HEK293 (cell line): ENCODE data around the gene IP6K3.

Experiments used
- CTCF ChIA-PET: fragments of 350-600 bp; formaldehyde crosslinking; extraction: SDS; loops from one replicate; lab custom pipeline; 2021; ENCODE audit warnings: antibody characterized with exemption; lab: Yijun Ruan, JAX
- POLR2A ChIA-PET: fragments of 300-600 bp; formaldehyde crosslinking; extraction: SDS; loops from one replicate; lab custom pipeline; 2020; ENCODE audit warnings: antibody characterized with exemption, inconsistent platforms; lab: Yijun Ruan, JAX
- H3K27ac ChIP-seq: fragments of 200-500 bp; sonication (Bioruptor generic); 2 replicates; pipeline ENCODE4 v1.5.1; 2014; ENCODE audit warnings: low read depth, low read length, control low read depth, inconsistent platforms; ENCODE audit errors: extremely low read depth
- H3K36me3 ChIP-seq, 2 experiments: fragments of 200-500 bp in 1 of 2; sonication (Bioruptor generic) in 1 of 2; 1 replicate in 1 of 2; 2 replicates in 1 of 2; pipeline ENCODE4 v1.5.1; 2014 to 2017; ENCODE audit warnings: inconsistent platforms in 2 of 2, low read length in 2 of 2; ENCODE audit not compliant: control insufficient read depth in 2 of 2, insufficient read depth in 1 of 2
- H3K4me1 ChIP-seq: fragments of 200-500 bp; sonication (Bioruptor generic); 2 replicates; pipeline ENCODE4 v1.5.1; 2014; ENCODE audit warnings: mild to moderate bottlenecking, low read length, inconsistent platforms; ENCODE audit not compliant: control insufficient read depth, insufficient read depth
- H3K4me3 ChIP-seq: 2 replicates; pipeline ENCODE4 v1.5.1; 2011; ENCODE audit warnings: low read depth, mild to moderate bottlenecking, control low read depth, low read length, moderate library complexity
- H3K9me3 ChIP-seq: fragments of 200-500 bp; sonication (Bioruptor generic); 2 replicates; pipeline ENCODE4 v1.5.1; 2014; ENCODE audit warnings: low read depth, low read length, inconsistent platforms; ENCODE audit not compliant: control insufficient read depth, insufficient read depth
- HOXD13 ChIP-seq: sonication (generic); formaldehyde crosslinking; IDR thresholded peaks from 2 replicates; pipeline ENCODE4 v1.8.0; 2022; ENCODE audit warnings: missing genetic modification reagents, borderline replicate concordance
- KLF16 ChIP-seq: fragments of 450-650 bp; formaldehyde crosslinking; IDR thresholded peaks from 2 replicates; pipeline ENCODE4 v1.5.1; 2017; ENCODE audit warnings: missing biosample characterization, missing genetic modification characterization
- SP2 ChIP-seq: fragments of 450-650 bp; formaldehyde crosslinking; IDR thresholded peaks from 2 replicates; pipeline ENCODE4 v1.5.1; 2016; ENCODE audit warnings: missing biosample characterization, missing genetic modification characterization
- WT1 ChIP-seq: fragments of 450-650 bp; formaldehyde crosslinking; IDR thresholded peaks from 2 replicates; pipeline ENCODE4 v1.5.1; 2016; ENCODE audit warnings: missing biosample characterization, missing genetic modification characterization
- ZBTB6 ChIP-seq: fragments of 450-650 bp; formaldehyde crosslinking; IDR thresholded peaks from 2 replicates; pipeline ENCODE4 v1.5.1; 2017; ENCODE audit warnings: missing biosample characterization, missing genetic modification characterization
- ZFHX2 ChIP-seq: fragments of 450-650 bp; formaldehyde crosslinking; conservative IDR thresholded peaks from 2 replicates; pipeline ENCODE4 v1.5.1; 2016; ENCODE audit warnings: missing biosample characterization, missing genetic modification characterization
- ZIC2 ChIP-seq: fragments of 450-650 bp; formaldehyde crosslinking; IDR thresholded peaks from 2 replicates; pipeline ENCODE4 v1.5.1; 2016; ENCODE audit warnings: missing biosample characterization, missing genetic modification characterization
- ZNF239 ChIP-seq: fragments of 450-650 bp; formaldehyde crosslinking; IDR thresholded peaks from 2 replicates; pipeline ENCODE4 v1.5.1; 2016; ENCODE audit warnings: missing biosample characterization, missing genetic modification characterization
- ZNF335 ChIP-seq: fragments of 450-650 bp; formaldehyde crosslinking; conservative IDR thresholded peaks from 2 replicates; pipeline ENCODE4 v1.5.1; 2016; ENCODE audit warnings: missing biosample characterization, missing genetic modification characterization
- ZNF391 ChIP-seq: fragments of 450-650 bp; formaldehyde crosslinking; IDR thresholded peaks from 2 replicates; pipeline ENCODE4 v1.5.1; 2016; ENCODE audit warnings: low read depth, missing biosample characterization, missing genetic modification characterization, borderline replicate concordance
- ZNF416 ChIP-seq: fragments of 450-650 bp; formaldehyde crosslinking; IDR thresholded peaks from 2 replicates; pipeline ENCODE4 v1.5.1; 2016; ENCODE audit warnings: missing biosample characterization, missing genetic modification characterization
- ZNF514 ChIP-seq: fragments of 450-650 bp; formaldehyde crosslinking; IDR thresholded peaks from 2 replicates; pipeline ENCODE4 v1.5.1; 2016; ENCODE audit warnings: missing biosample characterization, missing genetic modification characterization
- ZNF692 ChIP-seq: fragments of 450-650 bp; formaldehyde crosslinking; IDR thresholded peaks from 2 replicates; pipeline ENCODE4 v1.5.1; 2016; ENCODE audit warnings: missing biosample characterization, missing genetic modification characterization
- ZNF707 ChIP-seq: fragments of 450-650 bp; formaldehyde crosslinking; IDR thresholded peaks from 2 replicates; pipeline ENCODE4 v1.5.1; 2016; ENCODE audit warnings: missing biosample characterization, missing genetic modification characterization
- ZNF76 ChIP-seq: fragments of 450-650 bp; formaldehyde crosslinking; IDR thresholded peaks from 2 replicates; pipeline ENCODE4; 2016; ENCODE audit warnings: low read depth, missing biosample characterization, missing genetic modification characterization, borderline replicate concordance
- TF ChIP-seq, protein P1 (sequence below): fragments of 450-650 bp; formaldehyde crosslinking; IDR thresholded peaks from 2 replicates; pipeline ENCODE4 v1.5.1; 2016; ENCODE audit warnings: missing biosample characterization, missing genetic modification characterization
- TF ChIP-seq, protein P2 (sequence below): fragments of 450-650 bp; formaldehyde crosslinking; IDR thresholded peaks from 2 replicates; pipeline ENCODE4 v1.5.1; 2016; ENCODE audit warnings: missing biosample characterization, missing genetic modification characterization
- TF ChIP-seq, protein P3 (sequence below): fragments of 450-650 bp; formaldehyde crosslinking; conservative IDR thresholded peaks from 2 replicates; pipeline ENCODE4 v1.5.1; 2016; ENCODE audit warnings: low read depth, missing biosample characterization, missing genetic modification characterization
- TF ChIP-seq, protein P4 (sequence below): fragments of 450-650 bp; formaldehyde crosslinking; IDR thresholded peaks from 2 replicates; pipeline ENCODE4 v1.5.1; 2016; ENCODE audit warnings: missing biosample characterization, missing genetic modification characterization

Gene IP6K3

GRCh38 chr6:33695451-33695887, 51.2 kb downstream of the IP6K3 start:
- no peak overlapping the region for H3K4me3 ChIP-seq
- ChIA-PET POLR2A (interaction anchor here (1.6 kb wide), 1 partner anchor 16 kb away, joined by 6 read pairs; the partner anchor contains the start of gene UQCC2), CTCF (interaction anchor here (0.6 to 5.4 kb wide), 3 partner anchors 105 to 1026 kb away, joined by 3 to 34 read pairs (median 9); no protein-coding TSS in a partner anchor)
- no peaks in the 10 kb centered on the region for H3K9me3 ChIP-seq
- peaks cover 3% of the 10 kb centered on the region; the same call in 1 of the 2 replicates for H3K4me1 ChIP-seq
- TF ChIP-seq ZNF416 = no peak
- no peak for TF ChIP-seq ZBTB6 (tag by site-specific recombination)
- no peak for TF ChIP-seq ZNF514 (tag by site-specific recombination)
- peak; percentile 66 for TF ChIP-seq ZNF692 (tag by site-specific recombination)
- TF ChIP-seq ZFHX2 (tag by site-specific recombination) = 0 out of 2 replicates have a peak, but pooled peaks have one; percentile 28
- peaks cover 4 to 89% of the 10 kb centered on the region in 2 experiments; a peak in 2 of 3 replicates for H3K36me3 ChIP-seq
- no peak overlapping the region for H3K27ac ChIP-seq

- ChIA-PET CTCF (interaction anchor here (2.5 to 5.4 kb wide), 2 partner anchors 105 to 109 kb away, joined by 9 to 34 read pairs; no protein-coding TSS in a partner anchor), POLR2A (interaction anchor here (1.6 kb wide), 1 partner anchor 17 kb away, joined by 6 read pairs; the partner anchor contains the start of gene UQCC2)
- H3K4me3 ChIP-seq = no peak overlapping the region
- H3K27ac ChIP-seq = no peak overlapping the region
- peaks cover 3% of the 10 kb centered on the region; the same call in 1 of the 2 replicates for H3K4me1 ChIP-seq
- H3K9me3 ChIP-seq = no peaks in the 10 kb centered on the region
- peaks cover 4 to 87% of the 10 kb centered on the region in 2 experiments; a peak in 2 of 3 replicates for H3K36me3 ChIP-seq
- TF ChIP-seq SP2 (tag by site-specific recombination) = no peak
- TF ChIP-seq, protein P1, sequence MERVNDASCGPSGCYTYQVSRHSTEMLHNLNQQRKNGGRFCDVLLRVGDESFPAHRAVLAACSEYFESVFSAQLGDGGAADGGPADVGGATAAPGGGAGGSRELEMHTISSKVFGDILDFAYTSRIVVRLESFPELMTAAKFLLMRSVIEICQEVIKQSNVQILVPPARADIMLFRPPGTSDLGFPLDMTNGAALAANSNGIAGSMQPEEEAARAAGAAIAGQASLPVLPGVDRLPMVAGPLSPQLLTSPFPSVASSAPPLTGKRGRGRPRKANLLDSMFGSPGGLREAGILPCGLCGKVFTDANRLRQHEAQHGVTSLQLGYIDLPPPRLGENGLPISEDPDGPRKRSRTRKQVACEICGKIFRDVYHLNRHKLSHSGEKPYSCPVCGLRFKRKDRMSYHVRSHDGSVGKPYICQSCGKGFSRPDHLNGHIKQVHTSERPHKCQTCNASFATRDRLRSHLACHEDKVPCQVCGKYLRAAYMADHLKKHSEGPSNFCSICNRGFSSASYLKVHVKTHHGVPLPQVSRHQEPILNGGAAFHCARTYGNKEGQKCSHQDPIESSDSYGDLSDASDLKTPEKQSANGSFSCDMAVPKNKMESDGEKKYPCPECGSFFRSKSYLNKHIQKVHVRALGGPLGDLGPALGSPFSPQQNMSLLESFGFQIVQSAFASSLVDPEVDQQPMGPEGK (tag by site-specific recombination) = no peak
- TF ChIP-seq ZBTB6 (tag by site-specific recombination) = no peak
- TF ChIP-seq KLF16 (tag by site-specific recombination) = no peak
- TF ChIP-seq ZNF391 = no peak
- TF ChIP-seq HOXD13 (CRISPR knock-in tag) = no peak
- no peak for TF ChIP-seq WT1 (tag by site-specific recombination)
- TF ChIP-seq, protein P2, sequence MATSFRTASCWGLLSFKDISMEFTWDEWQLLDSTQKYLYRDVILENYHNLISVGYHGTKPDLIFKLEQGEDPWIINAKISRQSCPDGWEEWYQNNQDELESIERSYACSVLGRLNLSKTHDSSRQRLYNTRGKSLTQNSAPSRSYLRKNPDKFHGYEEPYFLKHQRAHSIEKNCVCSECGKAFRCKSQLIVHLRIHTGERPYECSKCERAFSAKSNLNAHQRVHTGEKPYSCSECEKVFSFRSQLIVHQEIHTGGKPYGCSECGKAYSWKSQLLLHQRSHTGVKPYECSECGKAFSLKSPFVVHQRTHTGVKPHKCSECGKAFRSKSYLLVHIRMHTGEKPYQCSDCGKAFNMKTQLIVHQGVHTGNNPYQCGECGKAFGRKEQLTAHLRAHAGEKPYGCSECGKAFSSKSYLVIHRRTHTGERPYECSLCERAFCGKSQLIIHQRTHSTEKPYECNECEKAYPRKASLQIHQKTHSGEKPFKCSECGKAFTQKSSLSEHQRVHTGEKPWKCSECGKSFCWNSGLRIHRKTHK (tag by site-specific recombination) = no peak
- TF ChIP-seq, protein P3, sequence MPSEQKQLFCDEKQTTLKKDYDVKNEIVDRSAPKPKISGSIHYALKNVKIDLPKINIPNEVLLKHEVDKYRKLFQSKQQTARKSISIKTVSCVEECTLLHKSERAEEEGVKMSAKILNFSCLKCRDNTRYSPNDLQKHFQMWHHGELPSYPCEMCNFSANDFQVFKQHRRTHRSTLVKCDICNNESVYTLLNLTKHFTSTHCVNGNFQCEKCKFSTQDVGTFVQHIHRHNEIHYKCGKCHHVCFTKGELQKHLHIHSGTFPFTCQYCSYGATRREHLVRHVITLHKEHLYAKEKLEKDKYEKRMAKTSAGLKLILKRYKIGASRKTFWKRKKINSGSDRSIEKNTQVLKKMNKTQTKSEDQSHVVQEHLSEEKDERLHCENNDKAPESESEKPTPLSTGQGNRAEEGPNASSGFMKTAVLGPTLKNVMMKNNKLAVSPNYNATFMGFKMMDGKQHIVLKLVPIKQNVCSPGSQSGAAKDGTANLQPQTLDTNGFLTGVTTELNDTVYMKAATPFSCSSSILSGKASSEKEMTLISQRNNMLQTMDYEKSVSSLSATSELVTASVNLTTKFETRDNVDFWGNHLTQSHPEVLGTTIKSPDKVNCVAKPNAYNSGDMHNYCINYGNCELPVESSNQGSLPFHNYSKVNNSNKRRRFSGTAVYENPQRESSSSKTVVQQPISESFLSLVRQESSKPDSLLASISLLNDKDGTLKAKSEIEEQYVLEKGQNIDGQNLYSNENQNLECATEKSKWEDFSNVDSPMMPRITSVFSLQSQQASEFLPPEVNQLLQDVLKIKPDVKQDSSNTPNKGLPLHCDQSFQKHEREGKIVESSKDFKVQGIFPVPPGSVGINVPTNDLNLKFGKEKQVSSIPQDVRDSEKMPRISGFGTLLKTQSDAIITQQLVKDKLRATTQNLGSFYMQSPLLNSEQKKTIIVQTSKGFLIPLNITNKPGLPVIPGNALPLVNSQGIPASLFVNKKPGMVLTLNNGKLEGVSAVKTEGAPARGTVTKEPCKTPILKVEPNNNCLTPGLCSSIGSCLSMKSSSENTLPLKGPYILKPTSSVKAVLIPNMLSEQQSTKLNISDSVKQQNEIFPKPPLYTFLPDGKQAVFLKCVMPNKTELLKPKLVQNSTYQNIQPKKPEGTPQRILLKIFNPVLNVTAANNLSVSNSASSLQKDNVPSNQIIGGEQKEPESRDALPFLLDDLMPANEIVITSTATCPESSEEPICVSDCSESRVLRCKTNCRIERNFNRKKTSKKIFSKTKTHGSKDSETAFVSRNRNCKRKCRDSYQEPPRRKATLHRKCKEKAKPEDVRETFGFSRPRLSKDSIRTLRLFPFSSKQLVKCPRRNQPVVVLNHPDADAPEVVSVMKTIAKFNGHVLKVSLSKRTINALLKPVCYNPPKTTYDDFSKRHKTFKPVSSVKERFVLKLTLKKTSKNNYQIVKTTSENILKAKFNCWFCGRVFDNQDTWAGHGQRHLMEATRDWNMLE (tag by site-specific recombination) = no peak
- no peak for TF ChIP-seq ZNF335 (tag by site-specific recombination)
- no peak for TF ChIP-seq ZNF239 (tag by site-specific recombination)
- TF ChIP-seq, protein P4, sequence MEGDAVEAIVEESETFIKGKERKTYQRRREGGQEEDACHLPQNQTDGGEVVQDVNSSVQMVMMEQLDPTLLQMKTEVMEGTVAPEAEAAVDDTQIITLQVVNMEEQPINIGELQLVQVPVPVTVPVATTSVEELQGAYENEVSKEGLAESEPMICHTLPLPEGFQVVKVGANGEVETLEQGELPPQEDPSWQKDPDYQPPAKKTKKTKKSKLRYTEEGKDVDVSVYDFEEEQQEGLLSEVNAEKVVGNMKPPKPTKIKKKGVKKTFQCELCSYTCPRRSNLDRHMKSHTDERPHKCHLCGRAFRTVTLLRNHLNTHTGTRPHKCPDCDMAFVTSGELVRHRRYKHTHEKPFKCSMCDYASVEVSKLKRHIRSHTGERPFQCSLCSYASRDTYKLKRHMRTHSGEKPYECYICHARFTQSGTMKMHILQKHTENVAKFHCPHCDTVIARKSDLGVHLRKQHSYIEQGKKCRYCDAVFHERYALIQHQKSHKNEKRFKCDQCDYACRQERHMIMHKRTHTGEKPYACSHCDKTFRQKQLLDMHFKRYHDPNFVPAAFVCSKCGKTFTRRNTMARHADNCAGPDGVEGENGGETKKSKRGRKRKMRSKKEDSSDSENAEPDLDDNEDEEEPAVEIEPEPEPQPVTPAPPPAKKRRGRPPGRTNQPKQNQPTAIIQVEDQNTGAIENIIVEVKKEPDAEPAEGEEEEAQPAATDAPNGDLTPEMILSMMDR = no peak
- no peak for TF ChIP-seq ZNF707 (tag by site-specific recombination)
- no peak for TF ChIP-seq ZNF76 (tag by site-specific recombination)
- TF ChIP-seq ZIC2 (tag by site-specific recombination) = no peak
Observed at GRCh38 chr6:33694977-33695376, 51.7 kb downstream of the IP6K3 start.
